T-helper 9 cell (primary cell): Measurements from ENCODE around the gene CELF2.

ENCODE experiments used
- DNase-seq: peaks from one replicate; pipeline ENCODE4 v3.0.0-alpha.2; 2020

The CELF2 gene

DNA sequence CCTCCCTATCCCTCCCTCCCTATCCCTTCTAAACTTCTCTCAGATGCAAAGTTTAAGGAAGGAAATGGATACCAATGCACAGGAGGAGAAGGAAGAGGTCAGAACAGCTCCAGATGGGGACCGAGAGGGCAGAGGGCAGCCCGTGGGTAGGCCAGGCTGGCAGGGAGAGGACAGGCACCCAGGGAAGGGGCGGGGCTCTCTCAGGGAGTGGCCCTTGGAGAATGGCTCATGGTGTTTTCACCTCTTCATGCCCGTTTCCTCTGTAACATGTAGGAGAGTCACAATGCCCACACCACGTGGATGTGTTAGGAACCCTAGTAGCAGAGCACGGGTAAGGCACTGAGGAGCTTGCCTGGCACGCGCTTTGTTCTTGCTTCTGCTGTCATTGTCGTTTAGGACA is 264.5 kb downstream of the CELF2 start:
- DNase-seq: no peak

DNA sequence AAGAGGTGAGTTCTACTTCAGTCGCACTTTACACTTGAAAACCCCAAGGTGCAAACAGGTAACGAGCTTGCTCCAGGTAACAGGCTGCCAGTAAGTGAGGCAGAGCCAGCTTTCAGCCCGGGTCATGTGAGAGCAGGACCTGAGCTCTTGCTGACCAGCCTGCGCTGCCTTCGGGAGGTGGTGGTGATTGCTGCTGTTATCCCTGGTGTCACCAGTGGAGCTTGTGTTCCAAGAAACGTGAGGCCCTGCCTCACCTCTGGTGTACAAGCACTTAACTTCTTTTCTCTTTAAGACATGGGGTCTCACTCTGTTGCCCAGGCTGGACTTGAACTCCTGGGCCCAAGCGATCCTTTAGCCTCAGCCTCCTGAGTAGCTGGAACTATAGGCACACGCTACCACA is 265.0 kb downstream of the CELF2 start:
- DNase-seq: no peak

DNA sequence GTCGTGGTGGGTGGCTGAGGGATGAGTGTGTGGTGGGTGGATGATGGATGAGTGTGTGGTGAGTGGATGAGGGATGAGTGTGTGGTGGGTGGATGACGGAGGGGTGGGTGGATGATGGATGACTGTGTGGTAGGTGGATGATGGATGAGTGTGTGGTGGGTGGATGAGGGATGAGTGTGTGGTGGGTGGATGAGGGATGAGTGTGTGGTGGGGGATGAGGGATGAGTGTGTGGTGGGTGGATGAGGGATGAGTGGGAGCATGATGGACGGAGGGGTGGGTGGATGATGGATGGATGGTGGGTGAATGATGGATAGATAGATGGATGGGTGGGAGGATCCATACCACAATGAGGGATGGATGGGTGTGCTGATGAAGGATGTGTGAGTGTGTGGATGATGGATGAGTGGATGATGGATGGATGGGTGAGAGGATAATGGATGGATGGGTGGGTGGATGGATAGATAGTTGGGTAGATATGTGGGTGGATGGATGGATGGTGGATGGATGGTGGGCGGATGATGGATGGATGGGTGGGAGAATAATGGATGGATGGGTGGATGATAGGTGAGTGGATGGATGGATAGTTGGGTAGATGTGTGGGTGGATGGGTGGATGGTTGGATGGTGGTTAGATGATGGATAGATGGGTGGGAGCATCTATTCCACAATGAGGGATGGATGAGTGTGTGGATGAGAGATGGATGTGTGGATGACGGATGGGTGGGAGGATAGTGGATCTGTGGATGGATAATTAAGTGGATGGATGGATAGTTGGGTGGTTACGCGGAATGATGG is 266.8 kb downstream of the CELF2 start:
- DNase-seq: no peak

DNA sequence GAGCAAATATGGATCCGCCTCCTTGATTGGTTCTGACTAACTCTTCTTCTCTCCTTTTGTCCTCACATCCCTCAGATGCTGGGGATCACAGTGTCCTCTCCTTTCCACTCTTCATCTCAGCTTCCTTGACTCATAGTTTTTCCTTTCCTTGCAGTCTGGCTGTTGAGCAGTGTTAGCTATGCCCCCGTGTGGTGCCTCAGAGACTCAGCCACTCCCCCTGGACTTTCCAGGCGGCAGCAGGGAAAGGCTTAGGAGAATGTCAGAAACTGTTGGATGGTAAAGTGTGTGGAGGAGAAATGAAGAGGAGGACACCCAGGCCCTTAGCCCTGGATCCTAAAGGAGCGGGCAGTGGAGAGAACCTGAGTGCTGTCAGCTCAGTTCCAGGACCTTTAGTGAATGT is 267.5 kb downstream of the CELF2 start:
- no peak for DNase-seq

DNA sequence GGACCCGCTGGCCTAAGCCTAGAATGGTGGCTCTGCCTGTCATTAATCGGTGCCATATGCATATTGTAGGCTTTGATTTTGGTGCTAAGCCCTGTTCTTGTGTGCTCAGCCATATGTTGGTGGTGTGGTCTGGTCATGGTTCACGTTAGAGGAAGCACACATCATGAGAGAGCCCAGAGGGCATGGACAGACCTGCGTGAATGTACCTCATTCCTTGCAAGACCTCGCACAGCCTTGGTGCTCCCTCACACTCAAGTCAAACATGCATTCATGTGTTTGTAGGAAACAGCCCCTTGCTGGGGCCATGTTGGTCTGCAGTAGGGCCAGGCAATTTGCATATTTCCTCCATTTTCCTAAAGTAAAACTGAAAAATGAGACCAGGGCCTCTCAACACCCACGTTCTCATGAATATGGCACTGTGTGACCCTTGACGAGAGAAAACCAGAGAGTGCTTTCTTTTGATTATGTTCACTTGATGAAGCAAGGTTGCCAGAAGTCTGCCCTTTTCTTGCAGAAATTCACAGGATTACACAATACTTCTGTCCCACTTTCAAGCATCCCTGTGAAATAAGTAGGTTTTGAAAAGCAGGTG is 268.7 kb downstream of the CELF2 start:
- no peak for DNase-seq

DNA sequence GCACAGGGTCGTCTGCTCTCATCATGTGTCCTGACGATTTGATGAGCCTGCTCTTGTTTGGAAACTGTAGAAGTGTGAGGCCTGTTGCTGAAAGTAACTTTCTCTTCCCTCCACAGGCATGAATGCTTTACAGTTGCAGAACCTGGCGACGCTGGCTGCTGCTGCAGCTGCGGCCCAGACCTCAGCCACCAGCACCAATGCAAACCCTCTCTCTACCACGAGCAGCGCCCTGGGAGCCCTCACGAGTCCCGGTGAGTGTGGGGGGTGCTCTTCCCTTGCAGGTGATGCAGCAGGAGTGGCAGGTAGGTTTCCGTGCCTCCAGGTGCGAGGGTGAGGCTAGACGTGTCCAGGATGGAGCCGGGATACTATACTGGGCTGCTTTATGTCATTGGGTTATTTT is 270.6 kb downstream of the CELF2 start:
- no peak for DNase-seq

DNA sequence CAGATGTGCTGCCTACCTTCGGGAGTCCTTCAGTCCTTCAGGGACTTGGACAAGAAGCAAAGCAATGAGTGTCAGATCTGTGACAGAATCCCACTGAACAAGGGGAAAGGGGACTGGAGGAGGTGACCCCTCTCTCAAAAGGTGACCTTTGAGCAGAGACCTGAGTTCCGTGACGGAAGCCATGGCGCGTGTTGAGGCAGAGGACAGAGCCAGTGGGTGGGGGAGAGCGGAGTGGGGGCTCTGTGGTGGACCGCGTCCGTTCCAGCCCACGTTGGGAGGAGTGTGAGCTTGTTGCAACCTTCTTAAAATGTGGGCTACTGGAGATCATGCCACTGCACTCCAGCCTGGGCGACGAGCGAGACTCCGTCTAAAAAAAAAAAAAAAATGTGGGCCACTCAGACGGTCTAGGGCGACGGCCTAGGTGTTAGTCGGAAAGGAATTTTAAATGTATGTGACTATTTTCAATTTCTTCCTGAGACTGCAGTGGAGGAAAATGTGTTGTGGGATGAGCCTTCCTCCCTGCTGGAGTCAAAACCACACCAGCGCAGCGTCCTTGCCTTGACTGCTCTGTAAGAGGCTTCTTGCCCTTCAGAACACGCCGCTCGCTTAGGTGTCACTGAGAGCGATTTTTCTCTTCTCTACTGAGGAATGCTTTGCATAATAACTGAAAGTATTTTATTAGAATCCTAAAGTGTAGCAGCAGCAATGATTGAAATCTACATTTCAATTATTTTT is 272.7 kb downstream of the CELF2 start:
- DNase-seq: no peak

DNA sequence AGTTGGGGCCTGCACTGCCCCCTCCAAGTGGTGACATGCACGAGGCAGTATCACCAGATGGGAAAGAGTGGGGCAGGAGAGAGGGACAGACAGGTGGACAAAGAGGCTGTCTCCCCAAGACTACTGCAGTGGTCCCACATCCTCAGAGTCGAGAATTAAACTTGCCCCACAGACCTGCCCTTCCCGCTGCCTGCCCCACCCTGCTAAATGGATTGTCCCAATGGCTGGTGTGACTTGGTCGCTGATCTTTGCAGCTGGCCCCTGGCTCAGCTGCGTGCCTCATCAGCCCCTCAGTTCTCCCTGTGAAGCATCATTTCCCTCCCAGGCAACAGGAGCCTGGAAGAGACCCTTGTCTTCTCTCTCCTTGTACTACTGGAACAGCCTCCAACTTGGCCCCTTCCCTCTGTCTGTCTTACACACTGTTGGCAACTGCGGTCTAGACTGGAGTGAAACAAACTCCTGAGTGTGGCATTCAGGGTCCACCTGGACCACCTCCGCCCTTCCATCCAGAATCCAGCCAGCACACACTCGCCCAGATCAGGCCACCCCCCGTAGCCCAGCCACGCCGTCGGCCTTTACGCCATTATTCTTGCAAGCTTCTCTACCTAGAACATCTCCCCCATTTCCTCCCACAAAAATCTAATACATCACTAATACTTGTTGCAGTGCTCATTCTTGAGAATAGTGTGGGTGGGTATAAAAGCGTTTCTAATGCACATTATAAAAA is 275.1 kb downstream of the CELF2 start:
- DNase-seq: no peak

DNA sequence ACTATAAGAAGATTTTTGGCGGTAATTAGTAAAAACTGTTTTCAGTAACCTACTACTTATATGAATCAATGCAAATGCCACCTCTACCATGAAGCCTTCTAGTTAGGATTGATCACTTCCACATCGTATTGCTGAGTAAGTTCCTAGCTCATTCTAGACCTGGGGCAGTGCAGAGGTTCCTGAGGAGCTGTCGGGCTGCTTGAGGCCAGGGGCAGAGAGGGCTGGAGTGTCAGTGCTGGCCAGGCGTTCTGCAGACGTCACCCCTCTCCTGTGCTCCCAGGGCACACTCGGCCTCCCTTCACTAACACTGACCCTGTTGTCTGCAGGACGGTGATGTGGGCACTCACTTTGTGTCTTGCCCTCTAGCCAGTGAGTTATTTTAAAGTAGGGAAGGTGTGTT is 275.7 kb downstream of the CELF2 start:
- no peak for DNase-seq

DNA sequence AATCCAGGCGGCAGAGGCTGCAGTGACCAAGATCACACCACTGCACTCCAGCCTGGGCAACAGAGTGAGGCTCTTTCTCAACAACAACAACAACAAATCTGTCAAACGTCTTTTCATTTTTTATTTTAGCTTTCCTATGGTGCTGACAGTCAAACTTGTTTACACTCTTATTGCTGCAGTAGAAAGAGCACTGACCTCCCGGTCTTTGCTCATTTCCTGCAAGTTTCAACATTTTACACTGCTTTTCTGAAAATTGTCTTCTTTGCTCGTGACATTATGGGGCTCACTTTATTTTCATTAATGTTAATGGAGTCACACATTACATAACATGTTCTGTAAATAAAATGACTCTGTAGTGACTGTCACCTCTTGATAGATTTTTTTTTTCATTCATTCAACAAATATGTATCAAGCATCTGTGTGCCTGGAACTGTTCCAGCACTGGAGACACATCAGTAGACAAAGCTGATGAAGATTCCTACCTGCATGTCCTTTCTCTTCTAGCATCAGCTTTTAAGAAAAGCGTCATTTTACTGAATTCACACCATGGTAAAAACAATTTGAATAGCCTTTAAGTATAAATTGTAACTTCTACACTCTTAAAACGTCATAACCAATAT is 277.3 kb downstream of the CELF2 start:
- DNase-seq: no peak

DNA sequence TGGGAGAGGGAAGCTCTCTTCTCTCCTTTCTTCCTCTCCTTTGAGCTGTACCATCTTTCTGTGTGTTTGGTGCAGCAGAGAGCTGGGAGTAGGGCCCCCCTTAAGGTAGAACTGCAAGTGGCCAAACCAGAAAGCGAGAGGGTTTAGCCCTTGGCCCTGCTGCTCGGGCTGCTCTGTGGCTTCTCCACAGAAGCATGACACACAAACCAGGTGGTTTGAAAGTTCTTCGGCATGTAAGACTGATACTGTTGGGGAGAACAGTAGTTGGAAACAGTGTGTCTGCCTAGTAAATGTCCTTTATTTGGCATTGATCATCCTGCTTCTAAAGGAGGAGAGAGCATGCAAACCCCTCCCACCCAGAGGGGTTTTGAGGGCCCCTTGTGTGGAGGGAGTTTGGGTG is 277.8 kb downstream of the CELF2 start:
- DNase-seq: no peak

DNA sequence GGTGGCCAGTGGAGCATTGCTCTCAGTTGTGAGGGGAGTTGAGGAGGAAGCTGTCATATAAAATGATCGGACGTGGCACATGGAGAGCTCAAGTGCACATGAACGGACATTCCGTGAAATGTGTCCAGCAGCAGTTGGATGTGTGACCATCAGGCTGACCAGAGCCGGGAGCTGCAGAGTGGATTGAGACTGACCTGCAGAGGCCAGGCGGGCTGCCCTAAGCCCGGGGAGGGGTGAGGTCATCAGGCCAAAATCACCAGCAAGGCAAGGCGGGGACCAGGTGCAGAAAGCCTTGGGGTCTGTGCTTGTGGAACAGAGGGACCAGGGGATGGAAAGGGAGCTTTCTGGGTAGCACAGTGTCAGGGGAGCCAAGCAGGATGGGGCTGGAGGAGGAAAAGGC is 279.5 kb downstream of the CELF2 start:
- no peak for DNase-seq

DNA sequence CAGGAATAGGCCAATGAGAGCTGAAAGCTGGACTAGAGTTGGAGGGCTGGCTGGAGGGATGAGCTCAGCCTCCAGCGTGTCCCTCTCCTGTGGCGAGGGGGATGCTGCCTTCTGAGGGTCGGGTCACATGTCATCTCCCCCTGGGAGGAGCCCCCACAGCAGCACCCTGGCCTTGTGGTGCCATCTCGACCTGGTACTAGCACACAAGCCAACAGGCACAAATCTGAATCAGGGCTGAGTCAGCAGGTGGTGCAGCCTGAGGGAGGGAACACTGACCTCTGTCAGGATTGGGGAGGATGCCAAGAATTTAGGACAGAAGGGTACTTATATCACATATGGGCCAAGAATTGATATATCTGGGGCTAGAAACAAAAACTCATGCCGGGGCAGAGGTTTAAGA is 280.4 kb downstream of the CELF2 start:
- no peak for DNase-seq

DNA sequence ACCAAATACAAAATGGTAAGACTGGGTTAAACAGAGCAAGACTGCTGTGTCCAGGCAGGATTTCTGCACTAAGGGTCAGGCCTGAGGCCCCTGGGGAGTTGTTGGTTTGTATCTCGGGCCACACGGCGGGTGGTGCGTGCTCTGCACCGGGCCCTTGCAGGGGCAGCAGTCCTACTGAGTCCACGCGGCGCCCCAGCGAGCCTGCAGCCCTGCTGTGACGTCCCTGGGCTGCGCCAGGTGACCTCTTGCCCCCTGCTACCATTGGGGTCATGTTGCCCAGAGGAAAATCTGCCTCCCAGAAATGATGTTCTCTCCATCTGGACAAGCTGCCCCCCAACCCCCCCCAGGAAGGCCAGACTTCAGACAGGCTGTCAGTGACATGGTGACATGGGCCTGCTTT is 281.5 kb downstream of the CELF2 start:
- no peak for DNase-seq

DNA sequence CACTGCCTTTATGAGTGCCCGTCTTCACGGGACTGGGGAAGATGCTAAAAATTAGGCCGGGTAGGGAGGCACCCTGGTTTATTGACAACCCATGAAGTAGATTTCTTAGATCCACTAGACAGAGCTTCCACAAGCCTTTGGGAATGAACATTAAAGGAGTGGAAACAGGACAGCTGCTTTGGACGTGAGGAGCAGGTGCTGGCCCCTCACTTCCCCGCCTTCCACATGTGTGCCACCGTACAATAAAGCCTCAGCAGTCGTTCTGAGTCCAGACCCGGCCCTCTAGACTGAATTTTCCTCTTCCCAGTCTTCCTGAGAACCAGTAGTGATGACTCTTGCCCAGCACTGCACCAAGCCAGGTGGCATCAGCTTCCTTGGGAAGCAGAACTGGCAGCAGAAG is 282.4 kb downstream of the CELF2 start:
- DNase-seq: no peak

DNA sequence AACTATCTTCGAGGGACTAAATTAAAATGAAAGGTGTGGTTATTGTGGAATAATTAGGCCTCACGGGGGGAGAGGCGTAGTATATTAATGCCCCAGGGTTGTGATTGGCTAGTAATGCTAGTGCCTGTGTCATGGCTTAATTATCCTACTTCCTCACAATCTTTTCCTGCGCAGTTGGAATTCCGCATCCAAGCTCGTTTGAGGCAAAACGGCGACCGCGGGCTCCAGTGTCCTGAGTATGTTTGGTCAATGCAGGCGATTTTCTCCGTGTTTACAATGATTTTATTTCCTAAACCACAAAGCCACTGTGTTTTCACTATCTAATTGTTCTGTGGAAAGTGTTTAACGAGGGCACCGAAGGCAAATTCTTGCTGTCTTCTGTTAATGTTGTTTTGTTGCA is 282.9 kb downstream of the CELF2 start:
- DNase-seq: no peak

DNA sequence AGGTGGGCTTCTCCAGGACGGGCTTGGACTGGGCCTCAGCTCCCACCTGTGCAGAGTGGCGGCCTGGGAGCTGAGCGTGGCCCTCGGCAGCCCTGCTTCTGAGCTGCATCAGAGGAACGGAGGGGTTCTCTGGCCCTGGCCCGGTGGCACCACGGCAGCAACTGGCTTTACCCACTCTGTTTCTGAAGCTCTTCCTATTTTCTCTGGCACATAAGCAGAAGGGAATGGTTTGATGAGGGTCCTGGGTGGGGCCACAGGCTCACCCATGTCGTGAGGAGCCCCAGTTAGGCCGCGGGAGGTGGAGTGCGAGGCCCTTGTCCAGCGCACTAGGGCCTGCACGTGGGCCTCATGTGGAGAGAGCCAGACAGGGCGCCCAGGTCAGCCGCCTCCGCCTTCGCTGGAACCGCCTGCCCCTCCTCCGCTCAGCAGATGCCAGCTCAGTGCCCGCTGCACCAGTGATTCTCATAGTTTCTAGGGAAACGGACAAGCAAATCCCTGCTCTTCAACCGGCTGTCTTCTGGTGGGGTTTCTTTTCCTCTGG is 284.0 kb downstream of the CELF2 start:
- DNase-seq: no peak

DNA sequence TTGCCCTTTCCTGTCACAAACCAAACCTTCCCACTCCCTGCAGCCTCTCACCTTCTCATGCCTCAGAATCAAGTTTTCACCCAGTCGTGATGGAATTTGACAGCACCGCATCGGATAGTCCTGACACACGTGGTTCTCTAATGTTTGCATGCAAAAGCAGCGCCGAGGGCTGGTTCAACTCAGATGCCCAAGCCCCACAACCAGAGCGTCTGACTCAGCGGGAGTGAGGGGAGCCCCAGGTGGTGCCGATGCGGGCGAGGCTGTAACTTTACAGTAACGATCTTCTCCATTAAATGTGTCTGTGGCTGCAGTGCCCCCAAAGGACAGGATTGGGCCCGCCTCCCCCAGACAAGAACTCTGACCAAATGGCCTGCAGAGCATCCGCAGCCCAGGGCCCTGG is 284.5 kb downstream of the CELF2 start:
- no peak for DNase-seq

DNA sequence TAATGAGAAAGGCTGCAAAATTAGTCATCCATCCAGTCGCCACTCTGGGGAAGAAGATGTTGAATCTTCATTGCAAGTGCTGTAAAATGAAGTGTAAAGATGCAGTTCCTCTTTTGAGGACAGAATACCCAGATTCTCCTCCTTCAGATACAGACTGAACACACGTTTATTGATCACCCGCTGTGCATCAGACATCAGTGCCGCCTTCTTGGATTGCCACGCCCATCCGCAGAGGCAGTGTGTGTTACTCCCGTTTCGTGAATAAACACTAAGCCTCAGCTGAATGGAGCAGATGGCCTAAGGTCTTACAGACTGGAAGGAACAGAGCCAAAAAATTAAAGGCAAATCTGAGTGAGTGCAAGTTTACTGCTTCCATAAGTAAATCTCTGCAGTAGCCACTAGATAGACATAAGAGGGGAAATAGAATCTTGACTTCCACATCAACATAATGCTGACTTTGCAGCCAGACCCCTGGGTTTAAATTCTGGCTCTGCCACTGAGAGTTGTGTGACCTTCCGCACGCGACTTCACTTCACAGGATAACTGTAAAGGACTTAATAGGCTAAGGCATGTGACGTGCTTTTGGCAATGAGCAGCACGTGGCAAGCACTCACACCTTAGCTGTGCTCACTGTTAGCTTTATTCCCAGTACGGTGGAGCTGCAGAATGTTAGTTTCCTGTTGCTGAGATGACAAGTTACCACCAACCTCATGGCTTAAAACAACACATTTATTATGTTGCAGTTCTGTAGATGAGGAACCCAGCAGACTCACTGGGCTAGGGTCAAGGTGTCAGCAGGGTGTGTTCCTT is 285.9 kb downstream of the CELF2 start:
- DNase-seq: no peak

DNA sequence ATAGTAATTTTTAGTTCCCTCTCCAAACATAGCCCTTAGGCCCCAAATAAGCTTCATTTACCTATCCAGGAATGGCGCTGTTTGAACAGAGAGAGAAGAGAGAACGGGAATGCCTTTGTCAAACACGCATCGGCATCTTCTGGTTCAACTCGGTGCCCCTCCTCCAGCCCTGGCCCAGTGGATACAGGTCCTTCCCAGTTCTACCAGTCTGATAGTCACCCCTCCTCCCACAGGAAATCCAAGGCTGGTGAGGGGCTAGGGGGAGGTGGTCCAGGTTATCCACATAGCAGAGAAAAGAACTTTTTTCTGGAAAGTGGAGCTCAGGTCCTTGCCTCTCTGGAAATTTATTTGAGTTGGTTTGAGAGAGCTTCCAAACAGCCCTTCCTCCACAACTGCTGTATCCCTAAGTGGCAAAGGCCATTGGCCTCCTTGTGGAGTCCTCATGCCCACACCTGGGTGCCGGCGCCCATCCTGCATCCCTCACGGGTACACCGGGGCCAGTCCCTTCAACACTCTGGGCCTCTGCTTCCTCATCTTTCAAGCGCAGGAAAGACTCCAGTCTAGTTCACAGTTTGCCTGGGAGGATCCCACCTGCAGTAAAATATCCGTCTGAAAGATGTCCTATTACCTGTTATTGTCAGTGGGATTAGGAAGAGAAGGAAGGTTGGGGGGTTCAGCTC is 287.4 kb downstream of the CELF2 start:
- no peak for DNase-seq
